Upper lobe of left lung (tissue), 4 donors: ENCODE data around the gene NECAP2.

Source experiments
- EP300 ChIP-seq, 4 donors: sonication (generic); formaldehyde crosslinking; IDR thresholded peaks; one replicate each; pipeline ENCODE4 v1.5.1; 2017; ENCODE audit warnings: antibody characterized with exemption in 4 of 4, control low read depth in 2 of 4
- POLR2A ChIP-seq, 4 donors: fragments of 450-650 bp; IDR thresholded peaks; one replicate each; pipeline ENCODE4 v1.5.1; 2016 to 2017; ENCODE audit warnings: antibody characterized with exemption in 4 of 4, mild to moderate bottlenecking in 2 of 4
- POLR2AphosphoS5 ChIP-seq, 2 donors: sonication (generic); formaldehyde crosslinking; IDR thresholded peaks; one replicate each; pipeline ENCODE4 v1.5.1; 2017; ENCODE audit warnings: antibody characterized with exemption in 2 of 2
- TF ChIP-seq, protein P1 (sequence below), 6 experiments: fragments of 450-650 bp in 4 of 6; fragments of 200-600 bp in 2 of 6; sonication (generic) in 2 of 6; IDR thresholded peaks; one replicate each; pipeline ENCODE4 v1.5.1; 2016 to 2019; ENCODE audit warnings: antibody characterized with exemption in 6 of 6

DNA sequence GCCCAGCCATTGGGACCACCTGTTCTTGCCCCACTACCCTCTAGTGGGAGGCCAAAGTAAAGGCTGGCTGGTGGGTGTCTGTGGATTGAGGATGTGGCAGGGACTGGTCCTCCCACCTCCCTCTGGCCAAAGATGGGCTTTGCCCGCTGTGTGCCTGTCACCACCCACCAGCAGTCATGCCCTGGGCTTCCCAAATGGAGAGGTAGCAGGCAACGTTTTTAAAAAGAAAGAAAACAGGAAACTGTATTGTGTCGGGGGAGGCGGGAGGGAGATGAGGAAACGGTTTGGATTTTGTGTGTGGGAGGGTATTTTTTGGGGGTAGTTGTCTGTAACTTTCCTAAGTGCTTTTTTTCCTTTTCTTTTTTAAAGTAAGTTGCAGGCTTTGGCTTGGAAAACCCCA is 43.4 kb upstream of the NECAP2 start:
- TF ChIP-seq, protein P1, sequence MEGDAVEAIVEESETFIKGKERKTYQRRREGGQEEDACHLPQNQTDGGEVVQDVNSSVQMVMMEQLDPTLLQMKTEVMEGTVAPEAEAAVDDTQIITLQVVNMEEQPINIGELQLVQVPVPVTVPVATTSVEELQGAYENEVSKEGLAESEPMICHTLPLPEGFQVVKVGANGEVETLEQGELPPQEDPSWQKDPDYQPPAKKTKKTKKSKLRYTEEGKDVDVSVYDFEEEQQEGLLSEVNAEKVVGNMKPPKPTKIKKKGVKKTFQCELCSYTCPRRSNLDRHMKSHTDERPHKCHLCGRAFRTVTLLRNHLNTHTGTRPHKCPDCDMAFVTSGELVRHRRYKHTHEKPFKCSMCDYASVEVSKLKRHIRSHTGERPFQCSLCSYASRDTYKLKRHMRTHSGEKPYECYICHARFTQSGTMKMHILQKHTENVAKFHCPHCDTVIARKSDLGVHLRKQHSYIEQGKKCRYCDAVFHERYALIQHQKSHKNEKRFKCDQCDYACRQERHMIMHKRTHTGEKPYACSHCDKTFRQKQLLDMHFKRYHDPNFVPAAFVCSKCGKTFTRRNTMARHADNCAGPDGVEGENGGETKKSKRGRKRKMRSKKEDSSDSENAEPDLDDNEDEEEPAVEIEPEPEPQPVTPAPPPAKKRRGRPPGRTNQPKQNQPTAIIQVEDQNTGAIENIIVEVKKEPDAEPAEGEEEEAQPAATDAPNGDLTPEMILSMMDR (IDR thresholded peaks at IDR 0.05) = no peak
- TF ChIP-seq EP300 (IDR thresholded peaks at IDR 0.05) (no peak), POLR2A (IDR thresholded peaks at IDR 0.05) (no peak), POLR2AphosphoS5 (IDR thresholded peaks at IDR 0.05) (no peak)
